Esophagus squamous epithelium (tissue), 5 donors: ENCODE measurements around the gene FNDC3B. TPM values are rescaled to one million over a fixed set of nuclear protein-coding genes. Genes with fewer than 3 reads are reported as not detected.

Source experiments
- DNase-seq: peaks from one replicate; lab custom pipeline; 2025; lab: John Stamatoyannopoulos, UW
- H3K27ac ChIP-seq, 4 donors: fragments of 200-600 bp; sonication (generic); one replicate each; pipeline ENCODE4 v1.5.1; 2016 to 2019; ENCODE audit warnings: mild to moderate bottlenecking in 1 of 4
- H3K27me3 ChIP-seq, 4 donors: fragments of 200-600 bp; sonication (generic); 1 replicate in 3 of 4; 2 replicates in 1 of 4; pipeline versions ENCODE4 v1.5.1 to v1.6.0; 2017 to 2021; ENCODE audit warnings: antibody characterized with exemption in 1 of 4
- H3K36me3 ChIP-seq, 3 donors: fragments of 200-600 bp; sonication (generic); one replicate each; pipeline ENCODE4 v1.5.1; 2016 to 2019
- H3K4me1 ChIP-seq, 3 donors: fragments of 200-600 bp; sonication (generic); one replicate each; pipeline ENCODE4 v1.5.1; 2017 to 2019
- H3K4me3 ChIP-seq, 4 donors: fragments of 200-600 bp; sonication (generic); 1 replicate in 3 of 4; 2 replicates in 1 of 4; pipeline ENCODE4 v1.5.1; 2016 to 2019; ENCODE audit warnings: mild to moderate bottlenecking in 2 of 4, moderate library complexity in 1 of 4
- H3K9me3 ChIP-seq, 3 donors: fragments of 200-600 bp; sonication (generic); one replicate each; pipeline ENCODE4 v1.5.1; 2016 to 2019
- CTCF ChIP-seq, 6 experiments: fragments of 450-650 bp in 4 of 6; fragments of 200-600 bp in 2 of 6; sonication (generic) in 2 of 6; IDR thresholded peaks; one replicate each; pipeline ENCODE4 v1.5.1; 2016 to 2019; ENCODE audit warnings: antibody characterized with exemption in 6 of 6, mild to moderate bottlenecking in 4 of 6, moderate library complexity in 4 of 6
- POLR2A ChIP-seq, 4 donors: fragments of 450-650 bp; IDR thresholded peaks; one replicate each; pipeline ENCODE4 v1.6.1; 2017; ENCODE audit warnings: antibody characterized with exemption in 4 of 4, mild to moderate bottlenecking in 4 of 4, moderate library complexity in 3 of 4
- WGBS, 2 donors: methylation state at CpG; one replicate each; pipeline ENCODE4 v1.1.5; 2018; 5-methylcytosine and 5-hydroxymethylcytosine counted together
- intact Hi-C: fragments of 100-400 bp; cut with DNase I; formaldehyde crosslinking; loops from one replicate; pipeline ENCODE4 v1.15.0; 2022
- total RNA-seq, 4 donors: library from RNA; depleted of rRNA; stranded (reverse); fragments of >200 nt; gene quantifications; one replicate each; pipeline ENCODE4 v1.1.0, GENCODE V29; 2016
- donor health status: DM: yes; HTN: yes; CAD: no.

Gene FNDC3B
- total RNA-seq, 4 donors from 2014 or later = 7.7 to 44.3 (median 20.4) TPM

GRCh38 chr3:172307141-172307560 is 267.8 kb downstream of the FNDC3B start:
- DNase-seq = no peak
- 60 to 80% methylated on average over 4 to 5 of the region's 5 CpGs for WGBS, 2 donors
- H3K4me1 ChIP-seq = peaks cover 0 to 7% (median 0%) of the 10 kb centered on the region in 3 donors
- H3K9me3 ChIP-seq = no peaks in the 10 kb centered on the region
- intact Hi-C loops = no loop called here
- no peaks in the 10 kb centered on the region for H3K27me3 ChIP-seq
- no peak for TF ChIP-seq CTCF (IDR thresholded peaks at IDR 0.05)
- TF ChIP-seq POLR2A (IDR thresholded peaks at IDR 0.05) = no peak
- peaks cover 0 to 52% (median 0%) of the 10 kb centered on the region in 3 donors for H3K36me3 ChIP-seq
- no peak overlapping the region for H3K27ac ChIP-seq
- H3K4me3 ChIP-seq = no peak overlapping the region

GRCh38 chr3:172309059-172309458 is 269.7 kb downstream of the FNDC3B start:
- Histone ChIP-seq H3K36me3 (peaks cover 0 to 51% (median 0%) of the 10 kb centered on the region in 3 donors), H3K4me1 (peaks cover 0 to 18% (median 0%) of the 10 kb centered on the region in 3 donors), H3K9me3 (no peaks in the 10 kb centered on the region), H3K4me3 (no peak overlapping the region), H3K27me3 (no peaks in the 10 kb centered on the region), H3K27ac (no peak overlapping the region)
- TF ChIP-seq POLR2A (IDR thresholded peaks at IDR 0.05) (no peak), CTCF (IDR thresholded peaks at IDR 0.05) (no peak)
- WGBS, 2 donors = 58 to 64% methylated on average over 3 of the region's 3 CpGs
- intact Hi-C loops = no loop called here
- no peak for DNase-seq

- peaks cover 0 to 24% (median 0%) of the 10 kb centered on the region in 3 donors for H3K4me1 ChIP-seq
- no peaks in the 10 kb centered on the region for H3K27me3 ChIP-seq
- TF ChIP-seq POLR2A (IDR thresholded peaks at IDR 0.05) (no peak), CTCF (IDR thresholded peaks at IDR 0.05) (no peak)
- no peak overlapping the region for H3K27ac ChIP-seq
- H3K4me3 ChIP-seq = no peak overlapping the region
- no peak for DNase-seq
- 85 to 92% methylated on average over 7 of the region's 7 CpGs for WGBS, 2 donors
- no peaks in the 10 kb centered on the region for H3K9me3 ChIP-seq
- H3K36me3 ChIP-seq = peaks cover 0 to 51% (median 0%) of the 10 kb centered on the region in 3 donors
- intact Hi-C loops = no loop called here
Measured at GRCh38 chr3:172309741-172310427, 270.5 kb downstream of the FNDC3B start.

- Histone ChIP-seq H3K4me3 (no peak overlapping the region), H3K36me3 (peaks cover 0 to 51% (median 0%) of the 10 kb centered on the region in 3 donors), H3K4me1 (peaks cover 0 to 28% (median 4%) of the 10 kb centered on the region in 3 donors), H3K9me3 (no peaks in the 10 kb centered on the region), H3K27ac (no peak overlapping the region), H3K27me3 (no peaks in the 10 kb centered on the region)
- no peak for TF ChIP-seq CTCF (IDR thresholded peaks at IDR 0.05)
- no peak for TF ChIP-seq POLR2A (IDR thresholded peaks at IDR 0.05)
- intact Hi-C loops = no loop called here
- 90 to 96% methylated on average over 3 of the region's 3 CpGs for WGBS, 2 donors
- DNase-seq = no peak
Measured at GRCh38 chr3:172310428-172310760, 271.0 kb downstream of the FNDC3B start.

- H3K9me3 ChIP-seq = no peaks in the 10 kb centered on the region
- DNase-seq = no peak
- no peaks in the 10 kb centered on the region for H3K27me3 ChIP-seq
- peaks cover 0 to 29% (median 12%) of the 10 kb centered on the region in 3 donors for H3K4me1 ChIP-seq
- intact Hi-C loops = no loop called here
- peaks cover 0 to 51% (median 0%) of the 10 kb centered on the region in 3 donors for H3K36me3 ChIP-seq
- no peak overlapping the region for H3K4me3 ChIP-seq
- H3K27ac ChIP-seq = no peak overlapping the region
- TF ChIP-seq POLR2A (IDR thresholded peaks at IDR 0.05) (no peak), CTCF (IDR thresholded peaks at IDR 0.05) (no peak)
- 80 to 96% methylated on average over 3 to 4 of the region's 8 CpGs for WGBS, 2 donors
Measured at GRCh38 chr3:172311217-172311616, 271.8 kb downstream of the FNDC3B start.
